NCI-H146 (cell line): ENCODE data around the gene RARG.

Experiments used
- DNase-seq: peaks from one replicate; lab custom pipeline; 2025; lab: John Stamatoyannopoulos, UW

The RARG gene

GRCh38 chr12:53244337-53244736, 12.3 kb upstream of the RARG start:
- no peak for DNase-seq

GRCh38 chr12:53241623-53242412, 9.8 kb upstream of the RARG start:
- DNase-seq, result no peak

GRCh38 chr12:53239643-53240258, 7.7 kb upstream of the RARG start:
- no peak for DNase-seq

- DNase-seq, result no peak
Measured at GRCh38 chr12:53236443-53237111, 4.6 kb upstream of the RARG start.

GRCh38 chr12:53235742-53236442, 3.9 kb upstream of the RARG start:
- no peak for DNase-seq

- DNase-seq, result no peak
Measured at GRCh38 chr12:53235164-53235563, 3.2 kb upstream of the RARG start.

- no peak for DNase-seq
Measured at GRCh38 chr12:53234271-53234914, 2.4 kb upstream of the RARG start.

GRCh38 chr12:53233671-53234121, 1.7 kb upstream of the RARG start:
- DNase-seq, result no peak

GRCh38 chr12:53232646-53233461, 845 bp upstream of the RARG start:
- peak; percentile 33 for DNase-seq

GRCh38 chr12:53231671-53231920, 413 bp downstream of the RARG start:
- no peak for DNase-seq

- no peak for DNase-seq
Measured at GRCh38 chr12:53230108-53230845, 1.7 kb downstream of the RARG start.

GRCh38 chr12:53229454-53229853, 2.6 kb downstream of the RARG start:
- no peak for DNase-seq

- DNase-seq, result no peak
Measured at GRCh38 chr12:53227836-53228235, 4.2 kb downstream of the RARG start.

- no peak for DNase-seq
Measured at GRCh38 chr12:53227341-53227740, 4.7 kb downstream of the RARG start.

GRCh38 chr12:53226815-53227214, 5.2 kb downstream of the RARG start:
- DNase-seq, result no peak

GRCh38 chr12:53225635-53226424, 6.2 kb downstream of the RARG start:
- no peak for DNase-seq

GRCh38 chr12:53224897-53225634, 6.9 kb downstream of the RARG start:
- DNase-seq, result no peak

GRCh38 chr12:53224061-53224896, 7.7 kb downstream of the RARG start:
- DNase-seq, result no peak
